GDM1 (cell line): ENCODE measurements around the gene PAPOLB.

Source experiments
- DNase-seq: peaks from one replicate; lab custom pipeline; 2025; lab: John Stamatoyannopoulos, UW

The PAPOLB gene

GRCh38 chr7:4841836-4842235, 20.0 kb downstream of the PAPOLB start:
- no peak for DNase-seq

DNA sequence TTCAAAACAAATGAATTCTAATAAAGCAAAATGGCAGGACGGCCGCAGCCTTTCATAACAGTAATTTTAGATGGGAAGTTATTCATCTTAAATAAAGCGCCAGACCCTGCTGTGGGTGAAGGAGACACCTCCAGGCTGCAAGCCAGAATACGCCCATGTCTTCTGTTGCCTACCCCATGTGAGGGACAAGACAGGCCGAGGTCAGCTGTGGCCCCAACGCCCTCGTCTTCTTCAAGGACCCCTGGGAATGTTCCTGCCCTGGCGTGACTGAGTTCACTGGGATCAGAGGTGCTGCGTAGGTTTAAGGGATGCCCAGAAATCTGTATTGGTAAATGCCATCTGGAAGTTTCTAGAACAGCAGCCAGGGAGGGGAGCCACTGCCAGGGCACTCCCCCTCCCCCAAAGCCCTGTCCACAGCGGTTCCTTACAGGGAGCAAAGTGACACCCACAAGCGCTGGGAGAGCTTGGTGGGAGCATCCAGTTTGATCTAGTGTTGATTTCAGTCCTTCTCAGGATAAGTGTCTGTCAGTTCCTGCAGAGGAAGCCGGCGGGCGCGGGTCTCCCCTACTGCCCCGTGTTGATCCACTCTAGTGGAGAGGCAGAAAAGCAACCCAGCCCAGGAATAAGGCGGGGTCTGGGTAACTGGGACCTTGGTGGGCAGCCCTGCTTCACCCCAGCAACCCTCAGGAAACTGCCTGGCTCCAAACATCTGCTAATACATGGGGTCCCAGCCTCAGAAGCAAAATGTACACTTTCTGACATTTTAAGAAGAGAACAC, 20.6 kb downstream of the PAPOLB start:
- no peak for DNase-seq

DNA sequence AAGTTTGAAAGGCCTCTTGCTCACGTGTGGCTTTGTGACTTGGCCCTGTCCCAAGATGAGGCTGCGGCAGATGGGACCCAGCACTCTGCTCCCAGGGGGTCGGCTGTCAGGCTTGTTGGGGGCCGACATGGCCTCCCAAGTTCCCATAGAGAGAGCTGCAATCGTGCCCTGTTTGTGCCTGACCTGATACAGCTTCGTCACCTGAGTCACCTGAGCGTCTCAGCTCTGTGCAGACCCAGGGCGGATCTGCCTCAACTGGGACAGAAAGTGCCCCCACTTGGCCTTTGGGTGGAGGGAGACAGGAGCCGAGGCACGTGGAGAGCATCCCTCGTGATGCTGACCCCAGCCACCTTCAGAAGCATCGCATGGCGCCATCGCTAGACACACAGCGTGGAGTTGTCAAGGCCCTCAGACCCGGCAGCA, 21.7 kb downstream of the PAPOLB start:
- DNase-seq = no peak

DNA sequence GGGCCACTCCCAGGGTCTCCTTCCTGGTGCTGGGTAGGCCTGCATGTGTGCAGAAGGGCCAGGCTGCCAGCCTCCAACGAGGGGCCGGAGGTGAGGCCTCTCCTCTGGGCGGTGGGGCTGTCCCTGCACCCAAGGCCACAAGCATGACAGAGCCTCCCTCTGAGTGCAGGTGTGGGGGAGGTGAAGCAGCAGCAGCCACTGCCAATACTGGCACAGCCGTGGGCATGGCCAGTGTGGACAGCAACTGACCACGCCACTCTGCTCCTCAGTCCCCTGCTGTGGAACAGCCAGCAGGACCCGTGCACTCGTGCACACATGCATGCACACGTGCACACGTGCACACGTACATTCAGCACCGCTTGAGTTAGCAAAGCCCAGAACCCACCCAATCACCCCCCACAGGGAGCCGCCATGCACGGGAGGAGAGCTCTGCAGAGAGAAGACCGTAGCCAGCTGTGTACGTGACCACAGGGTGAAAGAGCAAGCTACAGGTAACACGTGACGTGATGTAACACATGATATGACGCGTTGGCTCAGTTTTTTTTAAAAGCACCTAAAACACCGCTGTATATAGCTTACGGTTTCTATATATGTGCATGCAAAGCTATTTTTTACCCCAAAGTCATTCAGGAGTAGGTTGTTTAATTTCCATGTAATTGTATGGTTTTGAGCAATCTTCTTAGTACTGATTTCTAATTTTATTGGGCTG, 23.1 kb downstream of the PAPOLB start:
- DNase-seq = no peak

DNA sequence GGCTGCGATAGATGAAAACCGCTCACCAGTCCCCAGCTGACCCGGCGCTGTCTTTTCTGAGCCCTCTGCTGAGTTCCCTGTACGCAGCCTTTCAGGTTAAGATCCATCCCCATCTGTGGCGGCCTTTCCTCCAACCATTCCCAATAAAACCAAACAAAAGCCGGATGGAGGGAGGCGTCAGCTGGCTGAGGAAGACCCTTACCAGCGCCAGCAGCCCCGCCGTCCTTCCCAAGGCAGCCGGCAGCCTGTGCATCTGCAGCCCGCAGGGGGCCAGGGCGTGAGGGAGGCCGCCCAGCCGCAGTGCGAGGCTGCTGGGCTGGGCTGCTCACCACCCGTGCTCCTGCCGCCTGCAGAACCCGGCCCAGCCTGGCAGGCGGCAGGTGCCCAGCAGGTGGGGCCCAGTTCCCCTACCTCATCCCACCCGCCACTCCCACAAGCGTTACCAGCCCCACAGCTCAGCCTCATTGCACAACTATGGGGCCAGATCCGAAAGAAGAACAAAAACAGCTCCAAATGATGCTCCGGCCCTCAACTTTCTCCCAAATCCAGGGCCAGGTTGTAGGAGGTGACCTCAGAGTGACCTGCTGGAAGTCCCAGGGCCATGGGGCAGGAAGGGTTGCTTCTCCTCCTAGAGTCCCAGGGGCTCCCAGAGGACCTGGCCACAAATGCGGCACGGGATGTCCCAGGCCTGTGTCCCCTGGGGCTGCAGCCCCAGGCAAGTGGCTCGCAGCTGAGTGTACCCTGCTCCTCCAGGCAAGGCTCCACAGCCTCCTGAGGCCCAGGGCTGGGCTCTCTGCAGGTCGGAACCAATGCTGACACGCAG, 23.8 kb downstream of the PAPOLB start:
- no peak for DNase-seq

GRCh38 chr7:4837041-4837802, 24.6 kb downstream of the PAPOLB start:
- DNase-seq = no peak

GRCh38 chr7:4836206-4836661, 25.6 kb downstream of the PAPOLB start:
- no peak for DNase-seq

DNA sequence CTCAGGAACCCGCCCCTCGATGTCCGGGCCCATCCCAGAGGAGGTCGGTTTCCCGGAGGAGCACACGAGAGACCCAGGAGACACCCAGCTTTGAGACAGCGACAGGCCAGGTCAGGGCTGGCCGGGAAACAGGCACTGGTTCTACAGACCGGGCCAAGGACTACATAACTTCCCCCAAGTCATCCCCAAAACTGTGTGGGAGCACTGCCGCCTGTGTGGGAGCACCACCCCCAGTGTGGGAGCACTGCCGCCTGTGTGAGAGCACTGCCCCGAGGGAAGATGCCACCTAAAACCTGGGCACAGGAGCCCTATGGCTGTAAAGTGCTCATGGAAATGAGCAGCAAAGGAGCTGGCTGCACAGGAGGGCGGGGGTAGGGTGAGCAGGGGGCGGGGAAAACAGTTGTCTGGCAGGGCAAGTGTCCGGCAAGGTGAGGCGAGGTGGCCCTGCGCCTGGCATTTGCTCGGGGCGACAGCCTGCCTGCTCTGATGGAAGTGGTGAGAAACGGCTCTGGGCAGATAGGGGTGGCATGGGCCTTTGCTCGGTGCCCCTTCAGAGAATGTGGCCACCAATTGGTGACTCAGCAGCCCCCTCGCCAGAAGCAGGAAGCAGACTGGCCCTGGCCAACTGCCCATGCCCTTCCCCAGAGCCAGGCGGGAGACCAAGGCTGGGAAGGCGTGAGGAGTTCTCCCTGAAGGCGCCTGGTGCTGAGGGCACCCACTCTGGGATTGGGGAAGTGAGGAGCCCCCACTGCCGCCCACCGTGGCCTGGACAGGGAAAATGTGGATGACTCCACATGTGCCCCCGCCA, 26.2 kb downstream of the PAPOLB start:
- no peak for DNase-seq

DNA sequence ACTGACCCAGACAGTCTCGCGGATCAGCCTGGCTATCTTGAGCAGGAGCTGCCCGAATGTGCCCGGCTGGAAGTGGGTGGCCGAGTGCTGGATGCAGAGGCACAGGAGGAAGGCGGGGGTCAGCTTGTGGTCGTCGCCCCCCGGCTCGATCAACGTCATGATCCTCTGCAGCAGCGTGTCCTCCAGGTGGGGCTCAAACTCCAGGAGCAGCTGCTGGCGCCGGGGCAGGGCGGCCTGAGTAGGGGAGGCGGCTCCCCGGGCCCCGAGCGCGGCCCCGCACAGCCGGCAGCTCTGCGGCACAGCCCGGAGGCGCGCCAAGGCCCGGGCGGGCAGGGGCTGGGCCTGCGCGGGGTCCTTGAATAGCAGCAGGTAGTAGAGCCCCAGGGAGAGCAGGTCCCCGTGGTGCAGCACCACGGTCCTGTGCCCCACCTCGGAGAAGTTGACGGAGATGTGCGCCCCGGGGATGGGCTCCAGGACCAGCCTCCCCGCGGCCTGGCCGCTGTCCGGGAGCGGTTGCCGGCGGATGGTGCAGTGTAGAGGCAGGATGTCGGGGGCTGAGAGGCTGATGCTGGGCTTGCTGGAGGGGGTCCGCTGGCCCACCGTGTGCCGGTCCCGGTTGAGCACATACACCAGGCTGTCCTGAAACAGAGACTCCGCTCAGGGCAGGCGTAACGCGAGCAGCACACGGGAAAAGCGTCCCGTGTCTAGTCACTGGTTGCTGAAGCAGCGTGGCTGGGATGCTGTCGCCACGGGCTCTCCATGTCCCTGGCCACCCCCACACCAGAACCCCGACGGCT, 27.0 kb downstream of the PAPOLB start:
- no peak for DNase-seq

GRCh38 chr7:4833691-4834600, 27.9 kb downstream of the PAPOLB start:
- DNase-seq = no peak

DNA sequence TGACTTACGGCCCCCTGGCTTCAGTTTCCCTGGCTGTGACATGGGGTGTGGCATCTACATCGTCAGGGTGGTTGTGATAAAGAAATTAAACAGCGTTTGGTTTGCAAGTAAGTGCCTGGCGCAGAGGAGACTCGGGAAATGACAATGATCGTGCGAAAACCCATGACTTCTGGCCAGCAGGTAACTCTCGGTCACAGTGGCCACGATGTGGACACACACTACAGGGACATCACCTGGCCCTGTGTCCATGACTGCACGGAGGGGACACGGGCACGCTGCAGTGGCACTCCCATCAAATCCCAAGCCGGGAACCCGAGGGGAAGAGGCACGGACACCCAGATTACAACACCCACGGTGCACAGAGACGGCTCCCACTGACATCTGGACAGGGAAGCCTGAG, 28.7 kb downstream of the PAPOLB start:
- DNase-seq = no peak

GRCh38 chr7:4832711-4833110, 29.1 kb downstream of the PAPOLB start:
- no peak for DNase-seq

DNA sequence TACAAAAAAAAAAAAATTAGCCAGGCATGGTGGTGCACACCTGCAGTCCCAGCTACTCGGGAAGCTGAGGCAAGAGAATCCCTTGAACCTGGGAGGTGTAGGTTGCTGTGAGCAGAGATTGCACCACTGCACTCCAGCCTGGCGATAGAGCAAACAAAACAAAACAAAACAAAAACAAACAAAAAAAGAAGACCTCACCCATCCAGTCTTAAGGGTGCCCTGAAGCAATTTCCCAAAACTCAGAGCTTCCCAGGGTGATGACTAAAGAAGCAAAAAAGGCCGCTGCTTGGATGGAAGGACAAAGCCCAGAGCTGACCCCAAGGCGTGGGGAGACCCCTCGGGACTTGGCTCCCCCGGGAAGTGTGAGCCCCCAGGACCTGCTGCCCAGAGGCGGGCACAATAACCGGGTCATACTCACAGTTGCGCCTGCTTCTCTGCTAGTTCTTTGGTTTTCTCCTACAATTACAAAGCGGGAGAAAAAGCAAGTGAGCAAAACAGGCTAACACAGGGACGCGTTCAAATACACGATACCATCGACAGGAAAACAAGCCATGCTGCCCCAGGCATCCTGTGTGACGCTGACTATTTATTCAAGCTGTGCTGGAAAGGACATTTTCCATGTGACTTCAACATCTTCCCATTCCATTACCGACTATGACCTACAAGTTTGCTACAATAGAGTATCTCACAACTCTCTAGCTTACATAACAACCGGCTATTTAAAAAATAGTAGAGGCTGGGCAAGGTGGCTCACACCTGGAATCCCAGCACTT, 29.9 kb downstream of the PAPOLB start:
- DNase-seq = no peak

DNA sequence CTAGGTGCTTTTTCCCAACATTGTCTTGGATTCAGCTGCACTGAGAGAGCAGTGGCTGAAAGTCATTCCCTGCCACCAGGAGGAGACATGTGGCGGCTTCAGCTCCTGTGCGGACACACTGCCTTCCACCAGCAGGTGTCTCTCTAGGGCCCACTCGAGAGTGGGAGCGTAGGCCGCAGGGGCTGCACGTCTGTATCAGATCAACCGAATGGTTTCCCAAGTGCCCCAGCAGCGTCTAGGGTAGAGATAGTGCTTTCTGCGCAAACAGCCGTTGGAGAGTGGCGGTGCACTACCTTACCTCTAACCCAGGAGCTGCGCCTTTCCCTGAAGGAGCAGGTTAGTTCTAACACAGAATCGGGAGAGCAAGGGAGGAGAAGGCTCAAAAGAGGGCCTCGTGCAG, 31.7 kb downstream of the PAPOLB start:
- peak; percentile 37 for DNase-seq

DNA sequence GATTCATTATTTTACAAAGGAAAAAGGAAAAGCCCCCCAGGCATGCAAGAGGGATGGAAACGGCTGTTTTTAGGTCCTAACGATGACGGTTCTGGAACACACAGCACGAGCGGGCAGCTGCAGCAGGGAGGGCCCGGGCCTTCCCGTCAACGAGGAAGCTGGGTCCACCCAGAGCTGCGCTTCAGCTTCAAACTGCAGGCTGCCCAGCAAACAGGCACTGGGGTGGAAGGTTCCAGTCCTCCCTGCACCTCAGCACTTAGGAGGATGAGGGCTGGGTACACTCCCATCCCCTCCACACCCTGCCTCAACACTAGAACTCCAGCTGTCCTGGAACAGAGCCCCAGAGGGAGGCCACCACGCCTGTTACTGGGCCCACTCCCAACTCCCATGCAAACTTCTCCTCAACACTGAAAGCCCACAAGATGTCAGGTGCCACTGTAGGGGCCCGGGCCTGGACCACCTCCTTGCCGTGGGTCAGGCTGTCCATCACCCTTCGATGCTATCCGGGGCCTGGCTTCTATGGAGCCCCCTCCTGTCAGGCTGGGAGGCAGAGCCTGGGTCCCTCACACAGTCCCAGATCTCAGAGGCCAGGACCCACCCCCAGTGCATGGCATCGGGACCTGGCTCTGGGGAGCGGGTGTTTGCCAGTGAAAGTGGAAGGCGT, 33.0 kb downstream of the PAPOLB start:
- DNase-seq = no peak

GRCh38 chr7:4825081-4825480, 36.7 kb downstream of the PAPOLB start:
- DNase-seq = no peak

- DNase-seq = no peak
These were observed 37.6 kb downstream of the PAPOLB start for GRCh38 chr7:4824120-4824775.
